GM18517 (cell line): Measurements from ENCODE around the gene ZNF548.
A peak's percentile ranks its signal among the peaks of the same experiment; 100 is the strongest.
"Not testable (repeated sequence)": the region's sequence is repeated elsewhere in the genome, so short reads cannot be mapped to it uniquely, and the experiment has no call there.

Source experiments
- ATAC-seq: cut with Tn5 transposase; IDR thresholded peaks from one replicate; pipeline ENCODE4 v1.9.1; 2021; ENCODE audit warnings: mild to moderate bottlenecking, moderate library complexity; ENCODE audit not compliant: unreplicated experiment

Gene ZNF548

DNA sequence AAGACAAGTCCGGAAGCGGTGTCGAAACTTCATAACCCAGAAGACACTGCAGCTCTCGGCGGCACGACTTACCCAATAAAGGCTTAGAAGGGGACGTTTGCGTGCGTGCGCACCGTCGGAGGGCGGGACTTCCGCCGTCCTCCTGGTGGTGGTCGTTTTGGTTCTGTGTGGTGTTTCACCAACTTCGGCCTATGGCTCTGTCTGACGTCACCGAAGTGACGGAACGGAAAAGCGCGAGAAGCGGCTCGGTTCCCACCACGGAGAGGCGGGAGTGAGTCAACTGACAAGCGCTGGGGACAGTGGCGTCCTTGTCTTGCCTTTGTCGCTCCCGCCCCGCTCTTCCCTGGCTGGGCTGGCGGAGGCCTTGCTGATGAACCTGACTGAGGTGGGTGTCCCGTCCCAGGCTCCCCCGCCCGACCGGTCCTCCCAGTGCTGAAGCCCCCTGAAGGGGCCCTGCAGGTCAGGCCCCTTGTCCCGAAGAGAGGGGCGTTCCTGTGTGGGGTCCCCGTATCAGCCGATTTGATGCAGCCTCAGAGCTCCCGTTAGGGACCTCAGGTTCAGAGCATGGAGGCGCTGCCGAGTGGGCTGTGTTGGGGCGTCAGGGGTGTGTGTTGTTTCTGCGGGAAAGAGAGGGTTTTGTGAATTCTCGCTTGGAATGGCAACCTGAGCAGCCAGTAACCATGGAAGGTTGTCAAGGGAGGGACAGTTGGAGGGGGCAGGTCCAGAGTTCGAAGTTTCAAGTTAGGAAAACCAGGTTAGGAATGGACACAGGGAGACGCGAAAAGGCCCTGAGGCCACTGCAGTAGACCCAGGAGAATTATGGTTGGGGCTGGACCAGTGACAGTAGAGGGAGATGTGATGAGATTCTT, at the start of gene ZNF548:
Gene ZNF548, plus strand, starts transcription at position 125 of the 869 bp plus-strand sequence. Its CDS starts 246 bp downstream, at position 371.
- ATAC-seq, result peak; percentile 97

DNA sequence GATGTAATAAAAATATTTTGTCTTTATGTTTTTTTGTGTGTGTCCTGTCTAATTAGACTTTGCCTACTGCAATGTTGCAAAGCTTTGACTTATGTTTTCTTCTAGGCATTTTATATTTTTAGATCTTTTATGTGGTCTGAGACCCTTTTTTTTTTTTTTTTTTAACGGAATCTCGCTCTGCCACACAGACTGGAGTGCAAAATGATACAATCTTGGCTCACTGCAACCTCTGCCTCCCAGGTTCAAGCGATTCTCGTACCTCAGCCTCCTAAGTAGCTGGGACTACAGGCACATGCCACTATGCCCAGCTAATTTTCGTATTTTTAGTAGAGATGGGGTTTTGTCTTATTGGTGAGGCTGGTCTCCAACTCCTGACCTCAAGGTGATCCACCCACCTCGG, 47.1 kb upstream of the ZNF548 start:
- no peak for ATAC-seq

DNA sequence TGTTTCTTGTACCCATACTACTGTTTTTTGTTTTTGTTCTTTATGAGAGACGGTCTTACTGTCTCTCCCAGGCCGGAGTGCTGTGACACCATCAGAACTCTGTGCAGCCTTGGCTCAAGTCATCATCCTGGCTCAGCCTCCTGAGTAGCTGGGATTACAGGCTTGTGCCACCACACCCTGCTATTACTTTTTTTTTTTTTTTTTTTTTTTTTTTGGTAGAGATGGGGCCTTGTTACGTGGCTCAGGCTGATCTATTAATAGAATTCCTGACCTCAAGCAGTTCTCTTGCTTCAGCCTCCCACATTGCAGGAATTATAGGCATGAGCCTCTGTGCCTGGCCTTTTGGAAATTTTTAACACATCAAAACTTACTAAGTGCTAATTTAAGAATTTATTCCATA, 41.5 kb upstream of the ZNF548 start:
- no peak for ATAC-seq

DNA sequence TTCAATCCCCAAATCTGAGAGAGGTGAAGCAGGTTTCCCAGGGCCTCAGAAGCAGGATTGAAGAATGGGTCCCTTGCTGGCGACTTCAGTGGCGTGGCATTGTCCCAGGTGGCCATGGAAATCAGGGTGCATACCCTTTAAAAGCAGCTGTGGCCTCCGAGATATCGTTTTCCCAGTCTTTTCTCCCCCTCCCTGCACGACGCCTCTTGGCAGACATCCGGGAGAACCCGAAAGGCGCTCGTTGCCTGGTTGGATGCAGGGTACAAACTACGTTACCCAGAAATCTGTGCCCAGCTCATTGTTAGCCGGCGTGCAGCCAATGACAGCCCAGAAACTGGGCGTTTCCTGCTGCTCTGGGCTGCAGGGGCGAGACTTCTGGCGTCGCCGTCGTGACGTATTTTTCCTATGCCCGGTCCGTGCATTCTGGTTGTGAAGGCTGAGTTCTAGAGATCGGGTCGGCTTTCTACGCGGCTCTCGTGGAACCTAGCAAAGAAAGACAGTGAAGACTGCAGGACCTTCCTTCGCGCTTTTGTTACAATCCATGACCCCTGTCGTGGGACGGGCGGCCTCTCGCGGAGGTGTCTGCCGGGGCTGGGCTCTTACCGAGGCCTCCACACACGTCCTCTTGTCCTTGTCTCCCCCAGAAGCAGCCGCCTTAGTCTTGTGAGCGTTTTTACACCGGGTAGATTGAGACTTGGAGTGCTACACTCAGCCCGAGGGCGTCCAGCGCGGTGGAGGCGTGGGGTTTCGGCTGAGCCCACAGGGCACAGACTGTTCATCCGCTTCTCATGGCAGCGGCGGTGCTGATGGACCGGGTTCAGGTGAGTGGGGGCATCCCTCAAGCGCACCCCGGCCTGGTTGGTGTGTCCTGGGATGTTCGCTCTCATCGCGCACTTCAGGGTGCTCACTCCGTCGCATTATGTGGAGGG, 38.5 kb upstream of the ZNF548 start, which contains the start of gene ZNF304:
Gene ZNF304, plus strand, starts transcription at position 395 of the 929 bp plus-strand sequence. Its CDS starts 394 bp downstream, at position 789.
- peak; percentile 94 for ATAC-seq

DNA sequence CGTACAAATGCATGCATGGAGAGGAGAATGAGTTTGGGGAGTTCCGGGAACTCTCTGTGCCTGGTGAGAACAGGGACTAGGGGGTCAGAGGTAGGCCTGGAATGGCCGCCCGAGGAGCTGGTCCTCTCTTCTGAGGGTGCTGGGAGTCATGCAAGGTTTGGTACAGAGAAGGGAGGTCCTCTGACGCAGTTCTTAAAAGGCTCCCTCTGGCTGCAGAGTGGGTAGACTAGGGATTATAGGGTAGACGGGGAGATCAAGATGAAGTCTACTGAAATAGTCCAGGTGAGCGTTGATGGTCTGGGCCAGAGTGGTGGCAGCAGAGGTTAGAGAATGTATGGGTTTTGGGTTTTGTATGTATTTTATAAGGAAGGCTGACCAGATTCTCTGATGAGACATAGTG, 37.8 kb upstream of the ZNF548 start:
- ATAC-seq, result no peak

DNA sequence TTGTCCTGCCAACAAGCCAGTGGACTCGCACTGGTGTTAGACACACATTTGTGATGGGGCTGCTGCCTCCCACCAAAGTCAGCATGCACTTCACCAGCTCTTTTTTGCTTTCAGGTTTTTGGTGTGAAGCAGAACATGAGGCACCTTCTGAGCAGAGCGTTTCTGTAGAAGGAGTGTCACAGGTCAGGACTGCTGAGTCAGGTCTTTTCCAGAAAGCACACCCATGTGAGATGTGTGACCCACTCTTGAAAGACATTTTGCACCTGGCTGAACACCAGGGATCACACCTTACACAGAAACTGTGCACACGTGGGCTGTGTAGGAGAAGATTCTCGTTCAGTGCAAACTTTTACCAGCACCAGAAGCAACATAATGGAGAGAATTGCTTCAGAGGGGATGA, 33.7 kb upstream of the ZNF548 start:
- ATAC-seq, result no peak

DNA sequence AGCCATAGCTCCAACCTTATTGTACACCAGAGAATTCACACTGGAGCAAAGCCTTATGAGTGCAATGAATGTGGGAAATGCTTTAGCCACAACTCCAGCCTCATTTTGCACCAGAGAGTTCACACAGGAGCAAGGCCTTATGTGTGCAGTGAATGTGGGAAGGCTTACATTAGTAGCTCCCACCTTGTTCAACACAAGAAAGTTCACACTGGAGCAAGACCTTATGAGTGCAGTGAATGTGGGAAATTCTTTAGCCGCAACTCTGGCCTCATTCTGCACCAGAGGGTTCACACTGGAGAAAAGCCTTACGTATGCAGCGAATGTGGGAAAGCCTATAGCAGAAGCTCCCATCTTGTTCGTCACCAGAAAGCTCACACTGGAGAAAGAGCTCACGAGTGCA, 32.2 kb upstream of the ZNF548 start:
- no peak for ATAC-seq

DNA sequence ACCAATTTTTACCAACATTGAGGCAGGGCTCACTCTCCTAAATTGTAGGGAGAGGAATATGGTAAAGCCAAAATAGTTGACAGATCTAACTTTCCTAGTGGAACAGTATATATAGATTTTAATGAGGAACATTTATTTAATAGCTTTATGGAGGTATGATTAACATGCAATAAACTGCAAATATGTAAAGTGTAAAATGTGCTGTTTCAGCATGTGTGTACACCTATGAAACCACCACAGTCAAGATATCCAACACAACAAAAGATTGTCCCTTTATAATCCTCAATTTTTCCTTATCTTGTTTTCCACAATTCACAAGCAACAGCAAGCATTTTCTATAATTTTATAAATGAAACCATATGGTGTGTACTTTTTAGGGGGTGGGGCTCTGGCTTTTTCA, 30.4 kb upstream of the ZNF548 start:
- no peak for ATAC-seq

DNA sequence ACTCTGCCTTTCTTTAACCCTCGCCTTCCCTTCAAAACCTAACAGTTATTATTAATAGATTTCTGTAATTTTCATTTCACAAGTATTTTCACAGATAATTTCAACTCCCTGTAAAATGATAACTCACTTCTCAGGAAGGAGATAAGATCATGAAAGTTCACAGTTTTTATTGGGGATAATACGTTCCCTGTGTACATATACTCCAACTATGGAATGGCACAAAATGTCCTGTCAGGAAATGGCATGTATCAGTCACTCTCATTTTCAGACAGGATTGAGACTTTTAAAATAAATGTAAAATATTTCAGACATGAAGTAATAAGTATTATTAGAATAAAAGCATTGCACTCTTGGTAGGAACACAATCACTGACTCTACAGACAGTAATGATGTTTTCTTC, 27.2 kb upstream of the ZNF548 start:
- no peak for ATAC-seq

DNA sequence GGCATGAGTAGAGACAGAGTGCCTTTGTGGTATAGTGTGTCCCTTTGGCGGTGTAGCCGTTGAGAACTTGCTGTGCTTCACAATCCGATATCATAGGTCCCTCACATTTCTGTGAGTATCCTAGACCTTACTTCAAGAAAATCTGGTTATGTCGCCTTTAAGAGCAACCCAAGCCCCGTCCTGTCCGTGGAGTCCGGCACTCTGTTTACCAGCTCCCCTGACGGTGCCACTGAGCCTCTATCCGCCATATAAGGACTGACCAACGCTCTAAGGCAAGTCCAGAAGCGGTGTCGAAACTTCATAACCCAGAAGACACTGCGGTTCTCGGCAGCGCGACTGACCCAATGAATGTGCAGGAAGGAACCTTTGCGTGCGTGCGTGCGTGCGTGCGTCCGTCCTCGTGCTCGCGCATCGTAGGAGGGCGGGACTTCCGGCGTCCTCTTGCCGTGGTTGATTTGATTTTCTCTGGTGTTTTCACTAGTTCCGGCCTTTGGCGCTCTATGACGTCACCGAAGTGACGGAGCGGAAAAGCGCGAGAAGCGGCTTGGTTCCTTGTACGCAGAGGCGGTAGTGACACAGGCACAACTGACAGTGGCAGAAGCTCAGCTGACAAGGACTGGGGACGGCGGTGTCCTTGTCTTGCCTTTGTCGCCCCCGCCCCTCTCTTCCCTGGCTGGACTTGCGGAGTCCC, 26.5 kb upstream of the ZNF548 start, which contains the start of the genes TRAPPC2B and ZNF547:
Gene TRAPPC2B, plus strand, starts transcription at position 555 of the 691 bp plus-strand sequence. CDS start 1,283 bp downstream, outside the sequence.
Gene ZNF547, plus strand, starts transcription at position 555 of the 691 bp plus-strand sequence. CDS start 5,005 bp downstream, outside the sequence.
- ATAC-seq, result peak; percentile 87

DNA sequence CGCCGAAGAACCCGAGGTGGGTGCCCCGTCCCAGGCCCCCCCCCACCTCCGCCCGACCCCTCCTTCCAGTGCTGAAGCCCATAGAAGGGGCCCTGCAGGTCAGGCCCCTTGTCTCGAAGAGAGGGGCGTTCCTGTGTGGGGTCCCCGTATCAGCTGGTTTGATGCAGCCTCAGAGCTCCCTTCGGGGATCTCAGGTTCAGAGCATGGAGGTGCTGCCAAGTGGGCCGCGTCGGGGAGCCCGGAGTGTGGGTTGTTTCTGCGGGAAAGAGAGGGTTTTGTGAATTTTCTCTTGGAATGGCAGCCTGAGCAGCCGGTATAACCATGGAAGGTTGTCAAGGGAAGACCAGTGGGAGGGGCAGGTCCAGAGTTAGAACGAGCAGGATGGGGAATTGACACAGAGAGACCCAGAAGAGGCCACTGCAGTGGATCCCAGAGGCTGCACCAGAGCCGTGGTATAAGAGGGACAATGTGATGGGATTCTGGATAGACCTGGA, 25.9 kb upstream of the ZNF548 start:
- ATAC-seq, result no peak

DNA sequence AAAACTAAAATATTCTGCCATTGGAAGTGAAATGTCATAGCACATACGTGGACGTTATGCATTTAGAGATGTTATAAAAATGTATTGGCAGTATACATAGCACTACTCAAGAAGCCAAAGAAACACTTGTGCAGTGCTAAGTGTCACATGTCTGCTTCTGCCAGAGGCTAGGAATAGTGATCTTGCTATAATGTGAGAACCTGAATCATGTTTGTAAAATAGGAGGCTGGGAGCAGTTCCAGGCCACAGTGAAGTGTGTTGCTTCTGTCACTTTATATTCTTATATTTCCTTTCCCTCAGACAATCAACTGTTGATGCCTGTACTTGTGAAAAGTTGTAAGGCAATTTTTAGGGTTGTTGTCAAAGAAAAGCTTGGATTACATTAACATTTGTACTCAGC, 22.9 kb upstream of the ZNF548 start:
- no peak for ATAC-seq

DNA sequence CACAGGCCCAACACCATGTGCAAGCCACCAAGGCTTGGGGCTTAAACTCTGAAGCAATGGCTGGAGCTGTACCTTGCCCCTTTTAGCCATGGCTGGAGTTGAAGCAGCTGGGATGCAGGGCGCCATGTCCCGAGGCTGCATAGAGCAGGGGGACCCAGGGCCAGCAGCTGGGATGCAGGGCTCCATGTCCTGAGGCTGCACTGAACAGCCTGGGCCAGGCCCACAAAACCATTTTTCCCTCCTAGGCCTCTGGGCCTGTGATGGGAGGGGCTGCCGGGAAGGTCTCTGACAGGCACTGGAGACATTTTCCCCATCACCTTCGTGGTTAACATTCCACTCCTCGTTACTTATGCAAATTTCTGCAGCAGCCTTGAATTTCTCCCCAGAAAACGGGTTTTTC, 15.5 kb upstream of the ZNF548 start:
- no peak for ATAC-seq

DNA sequence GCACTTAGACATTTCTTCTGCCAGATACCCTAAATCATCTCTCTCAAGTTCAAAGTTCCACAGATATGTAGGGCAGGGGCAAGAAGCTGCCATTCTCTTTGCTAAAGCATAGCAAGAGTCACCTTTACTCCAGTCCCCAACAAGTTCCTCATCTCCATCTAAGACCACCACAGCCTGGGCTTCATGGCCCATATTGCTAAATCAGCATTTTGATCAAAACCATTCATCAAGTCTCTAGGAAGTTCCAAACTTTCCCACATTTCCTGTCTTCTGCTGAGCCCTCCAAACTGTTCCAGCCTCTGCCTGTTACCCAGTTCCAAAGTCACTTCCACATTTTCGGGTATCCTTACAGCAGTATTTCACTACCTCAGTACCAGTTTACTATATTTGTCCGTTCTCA, 15.0 kb upstream of the ZNF548 start:
- not testable (repeated sequence) for ATAC-seq

DNA sequence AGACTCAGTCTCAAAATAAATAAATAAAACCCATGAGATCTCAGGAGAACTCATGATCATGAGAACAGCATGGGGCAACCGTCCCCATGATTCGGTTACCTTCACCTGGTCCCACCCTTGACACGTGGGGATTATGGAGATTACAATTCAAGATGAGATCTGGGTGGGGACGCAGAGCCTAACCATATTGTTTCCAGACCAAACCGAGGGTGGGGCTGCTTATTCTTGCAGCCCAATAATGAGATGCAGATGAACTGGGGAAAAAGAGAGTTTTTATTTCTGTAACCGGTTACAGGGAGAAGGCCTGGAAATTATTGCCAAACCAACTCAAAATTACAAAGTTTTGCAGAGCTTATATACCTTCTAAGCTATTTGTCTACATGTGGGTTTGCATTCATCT, 13.5 kb upstream of the ZNF548 start:
- ATAC-seq, result no peak

DNA sequence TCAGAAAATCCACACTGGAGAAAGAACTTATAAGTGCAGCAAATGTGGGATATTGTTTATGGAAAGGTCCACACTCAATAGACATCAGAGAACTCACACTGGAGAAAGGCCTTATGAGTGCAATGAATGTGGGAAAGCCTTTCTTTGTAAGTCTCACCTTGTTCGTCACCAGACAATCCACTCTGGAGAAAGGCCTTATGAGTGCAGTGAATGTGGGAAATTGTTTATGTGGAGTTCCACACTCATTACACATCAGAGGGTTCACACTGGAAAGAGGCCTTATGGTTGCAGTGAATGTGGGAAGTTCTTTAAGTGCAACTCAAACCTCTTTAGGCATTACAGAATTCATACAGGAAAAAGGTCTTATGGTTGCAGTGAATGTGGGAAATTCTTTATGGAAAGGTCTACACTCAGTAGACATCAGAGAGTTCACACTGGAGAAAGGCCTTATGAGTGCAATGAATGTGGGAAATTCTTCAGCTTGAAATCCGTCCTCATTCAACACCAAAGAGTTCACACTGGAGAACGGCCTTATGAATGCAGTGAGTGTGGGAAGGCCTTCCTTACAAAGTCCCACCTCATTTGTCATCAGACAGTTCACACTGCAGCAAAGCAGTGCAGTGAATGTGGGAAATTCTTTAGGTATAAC, 12.0 kb upstream of the ZNF548 start:
- ATAC-seq, result no peak

DNA sequence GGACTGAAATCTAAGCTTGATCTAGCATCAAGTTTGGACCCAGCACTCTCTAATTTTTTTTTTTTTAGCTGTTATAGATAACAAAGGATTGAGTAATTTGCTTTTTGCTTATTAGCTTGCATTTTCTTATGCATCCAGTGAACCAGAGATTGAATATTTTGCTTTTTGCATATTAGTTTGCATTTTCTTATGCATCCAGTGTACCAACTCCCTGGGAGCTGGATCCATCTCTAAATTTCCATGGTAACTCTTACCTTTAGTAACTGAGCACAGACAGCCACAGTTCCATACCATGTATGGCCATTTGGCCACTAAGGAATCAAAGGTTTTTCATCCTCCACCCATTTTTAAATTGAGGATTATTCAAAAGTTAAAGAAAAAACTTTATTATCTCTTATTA, 8.7 kb upstream of the ZNF548 start:
- ATAC-seq, result no peak

DNA sequence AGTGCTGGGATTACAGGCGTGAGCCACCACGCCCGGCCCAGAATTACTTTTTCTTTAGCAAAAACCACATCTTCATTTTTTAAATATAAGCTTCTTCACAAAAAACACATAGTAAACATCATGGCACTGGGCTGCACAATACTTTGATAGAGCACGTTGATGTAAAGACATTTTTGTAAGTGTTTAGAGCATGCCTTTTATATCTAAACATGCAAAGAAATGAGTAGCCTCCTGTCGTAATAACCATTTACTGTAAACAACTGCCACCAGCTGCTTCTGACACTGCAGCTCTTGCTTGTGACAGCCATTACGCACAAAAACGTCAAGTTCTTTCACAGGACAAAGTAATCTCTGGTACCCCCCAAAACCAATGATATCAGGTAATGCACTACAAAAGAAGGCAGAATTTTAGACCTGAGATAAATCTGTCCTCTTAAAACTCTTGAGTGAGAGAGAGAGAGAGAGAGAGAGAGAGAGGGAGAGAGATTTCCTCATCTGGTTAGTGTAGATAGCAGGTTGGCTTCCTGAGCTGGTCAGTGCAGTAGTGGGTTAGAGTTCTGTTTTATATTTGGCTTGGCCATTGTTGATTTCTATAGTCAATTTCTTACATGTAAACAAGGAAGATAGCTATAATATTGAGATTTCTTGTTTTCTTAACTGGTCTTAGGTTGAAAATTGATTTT, 6.7 kb upstream of the ZNF548 start:
- ATAC-seq, result no peak

DNA sequence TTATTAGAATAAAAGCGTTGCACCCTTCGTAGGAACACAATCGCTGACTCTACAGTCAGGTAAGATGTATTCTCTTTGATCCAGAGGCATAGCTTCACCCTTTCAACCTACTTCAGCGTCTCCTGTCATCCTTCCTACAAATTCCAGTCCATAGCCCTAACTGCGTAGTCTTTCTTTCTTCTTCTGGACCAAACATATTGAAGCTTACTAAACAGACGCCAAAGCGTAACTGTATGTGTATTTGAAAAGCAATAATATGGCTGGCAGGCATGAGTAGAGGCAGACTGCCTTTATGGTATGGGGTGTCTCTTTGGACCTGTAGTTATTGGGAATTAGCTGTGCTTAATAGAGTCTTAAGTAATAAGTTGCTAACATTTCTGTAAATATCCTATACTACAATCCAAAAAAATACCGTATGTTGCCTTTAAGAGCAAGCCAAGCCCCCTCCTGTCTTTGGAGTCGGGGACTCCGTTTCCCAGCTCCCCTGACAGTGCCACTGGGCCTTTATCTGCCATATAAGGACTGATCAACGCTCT, 392 bp upstream of the ZNF548 start:
- no peak for ATAC-seq
